Measurements from ENCODE around the gene SAA1. TPM values are rescaled to one million over a fixed set of nuclear protein-coding genes. Genes with fewer than 3 reads are reported as not detected.

The SAA1 gene
- total RNA-seq, 1 donor from 2014 or later = 70.4 TPM

GRCh38 chr11:18313965-18314763 is 48.1 kb downstream of the SAA1 start:
- peak overlapping the region; percentile 86 to 90 for H3K27ac ChIP-seq

GRCh38 chr11:18314784-18315523 is 48.9 kb downstream of the SAA1 start:
- intact Hi-C loops (cut with DNase I) = loop anchor here (5.0 to 10.0 kb wide), 2 partner anchors 272 to 330 kb away; partner anchors contain the start of gene UEVLD
- no peak for DNase-seq (ENCODE audit: low spot score in 2 of 2)
- no peaks in the 10 kb centered on the region for H3K27me3 ChIP-seq
- H3K36me3 ChIP-seq = peaks cover 4 to 11% of the 10 kb centered on the region in 2 donors
- no peak for TF ChIP-seq CTCF (IDR thresholded peaks at IDR 0.05)
- H3K4me3 ChIP-seq = no peak overlapping the region
- peak overlapping the region; percentile 86 to 90 for H3K27ac ChIP-seq
- H3K9me3 ChIP-seq = no peaks in the 10 kb centered on the region
- H3K4me1 ChIP-seq = peaks cover 13 to 48% of the 10 kb centered on the region in 2 donors

More at GRCh38 chr11:18313965-18314763, 48.1 kb downstream of the SAA1 start:
- DNase-seq (ENCODE audit: low spot score in 2 of 2) = no peak
- no peaks in the 10 kb centered on the region for H3K9me3 ChIP-seq
- no peaks in the 10 kb centered on the region for H3K27me3 ChIP-seq
- peaks cover 13 to 42% of the 10 kb centered on the region in 2 donors for H3K4me1 ChIP-seq
- H3K36me3 ChIP-seq = peaks cover 12 to 19% of the 10 kb centered on the region in 2 donors
- no peak for TF ChIP-seq CTCF (IDR thresholded peaks at IDR 0.05)
- H3K4me3 ChIP-seq = no peak overlapping the region
- intact Hi-C loops (cut with DNase I) = loop anchor here (1.0 to 10.0 kb wide), 4 partner anchors 8 to 329 kb away; partner anchors contain the start of genes GTF2H1, HPS5, LDHA and UEVLD

GRCh38 chr11:18315893-18316292 is 49.8 kb downstream of the SAA1 start:
- no peaks in the 10 kb centered on the region for H3K9me3 ChIP-seq
- DNase-seq (ENCODE audit: low spot score in 2 of 2) = no peak
- intact Hi-C loops (cut with DNase I) = loop anchor here (10.0 kb wide), 1 partner anchor 331 kb away; no protein-coding TSS in a partner anchor
- H3K4me1 ChIP-seq = peaks cover 16 to 50% of the 10 kb centered on the region in 2 donors
- H3K27me3 ChIP-seq = no peaks in the 10 kb centered on the region
- TF ChIP-seq CTCF (IDR thresholded peaks at IDR 0.05) = no peak
- H3K4me3 ChIP-seq = no peak overlapping the region
- peaks cover 0 to 4% of the 10 kb centered on the region in 2 donors for H3K36me3 ChIP-seq
- H3K27ac ChIP-seq = peak overlapping the region; percentile 86 to 90

GRCh38 chr11:18317551-18317950 is 51.5 kb downstream of the SAA1 start:
- no peaks in the 10 kb centered on the region for H3K9me3 ChIP-seq
- H3K36me3 ChIP-seq = peaks cover 0 to 4% of the 10 kb centered on the region in 2 donors
- no peak for DNase-seq (ENCODE audit: low spot score in 2 of 2)
- TF ChIP-seq CTCF (IDR thresholded peaks at IDR 0.05) = no peak
- intact Hi-C loops (cut with DNase I) = loop anchor here (10.0 kb wide), 1 partner anchor 333 kb away; no protein-coding TSS in a partner anchor
- no peak overlapping the region for H3K27ac ChIP-seq
- H3K4me1 ChIP-seq = peaks cover 14 to 43% of the 10 kb centered on the region in 2 donors
- H3K27me3 ChIP-seq = no peaks in the 10 kb centered on the region
- H3K4me3 ChIP-seq = no peak overlapping the region

Other genes starting within 250 kb of the SAA1 start
- 1.8 TPM for gene TPH1, start 220.0 kb upstream of the SAA1 start, total RNA-seq
- gene SAAL1, start 160.2 kb upstream of the SAA1 start, total RNA-seq = 29.1 TPM
- gene MRGPRX3, start 133.7 kb upstream of the SAA1 start, total RNA-seq = not detected
- not detected for gene MRGPRX4, start 93.4 kb upstream of the SAA1 start, total RNA-seq
- gene SAA4, start 29.5 kb upstream of the SAA1 start, total RNA-seq = not detected
- 77.4 TPM for gene SAA2, start 17.6 kb upstream of the SAA1 start, total RNA-seq
- gene HPS5, start 55.9 kb downstream of the SAA1 start, total RNA-seq = 31.7 TPM
- gene GTF2H1, start 56.3 kb downstream of the SAA1 start, total RNA-seq = 33.7 TPM
- gene LDHA, start 128.3 kb downstream of the SAA1 start, total RNA-seq = 422 TPM
- not detected for gene LDHC, start 146.1 kb downstream of the SAA1 start, total RNA-seq
- not detected for gene LDHAL6A, start 189.6 kb downstream of the SAA1 start, total RNA-seq

Data from ascending aorta (tissue), 2 donors.